SK-N-SH (cell line): Measurements from ENCODE around the gene MINDY4. TPM values are rescaled to one million over a fixed set of nuclear protein-coding genes. Genes with fewer than 3 reads are reported as not detected.
A peak's percentile ranks its signal among the peaks of the same experiment; 100 is the strongest.

Experiments used
- CTCF ChIA-PET: fragments of 300-600, 350-600 bp; formaldehyde crosslinking; extraction: SDS; loops from one replicate; lab custom pipeline; 2021; lab: Yijun Ruan, JAX
- POLR2A ChIA-PET: fragments of 350-600 bp; sonication (Branson Sonifier 250); formaldehyde crosslinking; extraction: SDS; loops from one replicate; lab custom pipeline; 2020; ENCODE audit warnings: antibody characterized with exemption, inconsistent platforms; lab: Yijun Ruan, JAX
- DNase-seq: peaks from one replicate; pipeline ENCODE4 v3.0.0; 2012
- H2AFZ ChIP-seq: fragments of 200-600 bp; sonication (generic); 2 replicates; pipeline ENCODE4 v1.8.1; 2016; ENCODE audit warnings: antibody characterized with exemption, mild to moderate bottlenecking, low read depth
- H3F3A ChIP-seq: fragments of 200-600 bp; sonication (generic); replicated peaks from 2 replicates; pipeline ENCODE3; 2016; ENCODE audit warnings: antibody characterized with exemption, mild to moderate bottlenecking; ENCODE audit not compliant: insufficient read depth
- H3K27ac ChIP-seq, 2 experiments: fragments of 200-500 bp in 1 of 2; fragments of 200-600 bp in 1 of 2; sonication (Bioruptor generic) in 1 of 2; sonication (generic), shearing (Covaris generic) in 1 of 2; 2 replicates each; pipeline versions ENCODE4 v1.5.1 to v1.6.1; 2014 to 2016; ENCODE audit warnings: low read depth in 2 of 2, inconsistent platforms in 1 of 2, low read length in 1 of 2, mild to moderate bottlenecking in 1 of 2, mixed read lengths in 1 of 2
- H3K27me3 ChIP-seq: fragments of 200-600 bp; sonication (generic), shearing (Covaris generic); 2 replicates; pipeline ENCODE4 v1.6.1; 2016; ENCODE audit warnings: mixed run types; ENCODE audit not compliant: insufficient read depth
- H3K36me3 ChIP-seq, 2 experiments: fragments of 200-500 bp in 1 of 2; fragments of 200-600 bp in 1 of 2; sonication (Bioruptor generic) in 1 of 2; sonication (generic) in 1 of 2; replicated peaks in 1 of 2; 2 replicates each; pipeline versions ENCODE3 to v1.5.1; 2014 to 2016; ENCODE audit warnings: low read length in 1 of 2, mild to moderate bottlenecking in 1 of 2; ENCODE audit not compliant: insufficient read depth in 2 of 2, control insufficient read depth in 1 of 2
- H3K4me1 ChIP-seq, 2 experiments: fragments of 200-500 bp in 1 of 2; fragments of 200-600 bp in 1 of 2; sonication (Bioruptor generic) in 1 of 2; sonication (generic), shearing (Covaris generic) in 1 of 2; 2 replicates each; pipeline versions ENCODE4 v1.5.1 to v1.6.1; 2014 to 2016; ENCODE audit warnings: low read depth in 1 of 2, low read length in 1 of 2, mixed run types in 1 of 2; ENCODE audit not compliant: insufficient read depth in 2 of 2, control insufficient read depth in 1 of 2
- H3K4me2 ChIP-seq: fragments of 200-600 bp; sonication (generic), shearing (Covaris generic); 2 replicates; pipeline ENCODE4 v1.6.1; 2017; ENCODE audit warnings: mixed run types
- H3K4me3 ChIP-seq, 2 experiments: fragments of 200-500 bp in 1 of 2; fragments of 200-600 bp in 1 of 2; sonication (Bioruptor generic) in 1 of 2; sonication (generic), shearing (Covaris generic) in 1 of 2; 2 replicates each; pipeline versions ENCODE4 v1.5.1 to v1.8.1; 2014 to 2016; ENCODE audit warnings: low read depth in 2 of 2, inconsistent platforms in 1 of 2, low read length in 1 of 2, mild to moderate bottlenecking in 1 of 2, mixed read lengths in 1 of 2, moderate library complexity in 1 of 2
- H3K79me2 ChIP-seq: fragments of 200-600 bp; sonication (generic); 2 replicates; pipeline ENCODE4 v1.8.1; 2017; ENCODE audit warnings: mild to moderate bottlenecking; ENCODE audit not compliant: insufficient read depth
- H3K9ac ChIP-seq: fragments of 200-600 bp; sonication (generic); 2 replicates; pipeline ENCODE4 v1.6.1; 2017; ENCODE audit warnings: mixed run types
- H3K9me2 ChIP-seq: fragments of 200-600 bp; sonication (generic); 2 replicates; pipeline ENCODE4 v1.6.1; 2017; ENCODE audit warnings: mixed run types
- H3K9me3 ChIP-seq: fragments of 200-600 bp; sonication (generic); 2 replicates; pipeline ENCODE4 v1.6.1; 2017; ENCODE audit warnings: mixed run types, mild to moderate bottlenecking, moderate library complexity
- H4K20me1 ChIP-seq: fragments of 200-600 bp; sonication (generic); 2 replicates; pipeline ENCODE4 v1.6.1; 2017; ENCODE audit warnings: mild to moderate bottlenecking, mixed run types; ENCODE audit not compliant: insufficient read depth
- CHD2 ChIP-seq: fragments of 150-350 bp; IDR thresholded peaks from 2 replicates; pipeline ENCODE4 v1.6.1; 2018; ENCODE audit warnings: low read length; ENCODE audit not compliant: partially characterized antibody
- CTCF ChIP-seq: fragments of 200-600 bp; sonication (generic); IDR thresholded peaks from 2 replicates; pipeline ENCODE4 v1.6.1; 2017; ENCODE audit warnings: antibody characterized with exemption, mild to moderate bottlenecking, moderate library complexity
- EP300 ChIP-seq, 2 experiments: IDR thresholded peaks; 2 replicates each; pipeline versions ENCODE4 v1.4.0 to v1.6.1; 2012; ENCODE audit warnings: borderline replicate concordance in 1 of 2, low read depth in 1 of 2, low read length in 1 of 2
- FOSL2 ChIP-seq: IDR thresholded peaks from 2 replicates; pipeline ENCODE4 v1.4.0; 2012; ENCODE audit warnings: low read depth, mild to moderate bottlenecking, moderate library complexity, borderline replicate concordance
- MAX ChIP-seq: IDR thresholded peaks from 2 replicates; pipeline ENCODE4 v1.4.0; 2012; ENCODE audit warnings: low read depth
- MXI1 ChIP-seq: IDR thresholded peaks from 2 replicates; pipeline ENCODE4 v1.6.1; 2012; ENCODE audit warnings: mild to moderate bottlenecking, low read depth, low read length, improper control_type of control experiment
- NRF1 ChIP-seq: IDR thresholded peaks from 2 replicates; pipeline ENCODE4 v1.6.1; 2012; ENCODE audit warnings: low read depth, mild to moderate bottlenecking, low read length
- REST ChIP-seq: IDR thresholded peaks from 2 replicates; pipeline ENCODE4 v1.6.1; 2012; ENCODE audit warnings: mild to moderate bottlenecking, low read depth, low read length, moderate library complexity
- RFX5 ChIP-seq: IDR thresholded peaks from 2 replicates; pipeline ENCODE4 v1.6.1; 2012; ENCODE audit warnings: mild to moderate bottlenecking, improper control_type of control experiment, low read length
- RXRA ChIP-seq: IDR thresholded peaks from 2 replicates; pipeline ENCODE4 v1.4.0; 2012; ENCODE audit warnings: low read depth, mild to moderate bottlenecking, borderline replicate concordance
- SMC3 ChIP-seq: IDR thresholded peaks from 2 replicates; pipeline ENCODE4 v1.6.1; 2012; ENCODE audit warnings: low read depth, low read length, improper control_type of control experiment
- TCF12 ChIP-seq: IDR thresholded peaks from 2 replicates; pipeline ENCODE4 v1.4.0; 2012
- TEAD4 ChIP-seq: IDR thresholded peaks from 2 replicates; pipeline ENCODE4 v1.4.0; 2012; ENCODE audit warnings: mild to moderate bottlenecking, borderline replicate concordance; ENCODE audit not compliant: insufficient read depth
- USF1 ChIP-seq: IDR thresholded peaks from 2 replicates; pipeline ENCODE4 v1.4.0; 2012; ENCODE audit warnings: low read depth, borderline replicate concordance
- YY1 ChIP-seq: IDR thresholded peaks from 2 replicates; pipeline ENCODE4 v1.4.0; 2012; ENCODE audit warnings: low read depth, mild to moderate bottlenecking
- WGBS: methylation state at CpG from one replicate; pipeline ENCODE4 v1.1.6; 2017; ENCODE audit warnings: low lambda C conversion rate; 5-methylcytosine and 5-hydroxymethylcytosine counted together
- polyA plus RNA-seq, 3 experiments: library from polyadenylated mRNA; depleted of rRNA; stranded (reverse); fragments of >200 nt; gene quantifications; 2 replicates each; pipeline ENCODE4 v1.2.3, GENCODE V29; 2012

The MINDY4 gene
- polyA plus RNA-seq, 1 of the 3 experiments (the other 2 are of a cell fraction): 1.8 TPM

- TF ChIP-seq FOSL2 (no peak), EP300 (IDR thresholded peaks at IDR 0.05; ENCODE audit: borderline replicate concordance in 1 of 2, low read depth in 1 of 2, low read length in 1 of 2) (no peak), MAX (no peak), USF1 (no peak), TEAD4 (no peak), SMC3 (no peak), CTCF (no peak), MXI1 (no peak), REST (no peak), CHD2 (no peak), NRF1 (no peak), TCF12 (no peak), YY1 (no peak), RFX5 (no peak), RXRA (no peak)
- POLR2A ChIA-PET: no interaction called here
- H3K9me2 ChIP-seq: no peaks in the 10 kb centered on the region
- no peaks in the 10 kb centered on the region for H3K27me3 ChIP-seq
- peaks cover 30 to 50% of the 10 kb centered on the region in 2 experiments for H3K4me1 ChIP-seq
- CTCF ChIA-PET: interaction anchor here (0.8 to 5.4 kb wide), 16 partner anchors 13 to 322 kb away, joined by 3 to 35 read pairs (median 4); partner anchors contain the start of gene ADCYAP1R1
- H4K20me1 ChIP-seq: no peaks in the 10 kb centered on the region
- H3K4me2 ChIP-seq: peak overlapping the region; percentile 26; the same call in 1 of the 2 replicates
- no peaks in the 10 kb centered on the region for H3K36me3 ChIP-seq
- H3K9ac ChIP-seq: no peak overlapping the region
- no peak overlapping the region for H2AFZ ChIP-seq
- 67% methylated on average over 3 of the region's 5 CpGs for WGBS
- peaks cover 23% of the 10 kb centered on the region for H3F3A ChIP-seq
- H3K9me3 ChIP-seq: no peaks in the 10 kb centered on the region
- peak overlapping the region in 1 of 2 experiments; percentile 64; a peak in 1 of 4 replicates for H3K27ac ChIP-seq
- DNase-seq: no peak
- no peaks in the 10 kb centered on the region for H3K79me2 ChIP-seq
- H3K4me3 ChIP-seq: no peak overlapping the region
These were observed 28.9 kb downstream of the MINDY4 start for GRCh38 chr7:30799976-30800661.
